GM19239 (cell line): ENCODE data around the gene ARID4B.
"Not testable (repeated sequence)": the region's sequence is repeated elsewhere in the genome, so short reads cannot be mapped to it uniquely, and the experiment has no call there.

ENCODE experiments used
- DNase-seq: peaks from one replicate; pipeline ENCODE4 v3.0.0; 2011; ENCODE audit warnings: low spot score; ENCODE audit not compliant: insufficient read length
- FAIRE-seq: peaks from 2 replicates; lab custom pipeline; 2011; peaks lifted over from hg19 to GRCh38; lab: Jason Lieb, UNC

The ARID4B gene

DNA sequence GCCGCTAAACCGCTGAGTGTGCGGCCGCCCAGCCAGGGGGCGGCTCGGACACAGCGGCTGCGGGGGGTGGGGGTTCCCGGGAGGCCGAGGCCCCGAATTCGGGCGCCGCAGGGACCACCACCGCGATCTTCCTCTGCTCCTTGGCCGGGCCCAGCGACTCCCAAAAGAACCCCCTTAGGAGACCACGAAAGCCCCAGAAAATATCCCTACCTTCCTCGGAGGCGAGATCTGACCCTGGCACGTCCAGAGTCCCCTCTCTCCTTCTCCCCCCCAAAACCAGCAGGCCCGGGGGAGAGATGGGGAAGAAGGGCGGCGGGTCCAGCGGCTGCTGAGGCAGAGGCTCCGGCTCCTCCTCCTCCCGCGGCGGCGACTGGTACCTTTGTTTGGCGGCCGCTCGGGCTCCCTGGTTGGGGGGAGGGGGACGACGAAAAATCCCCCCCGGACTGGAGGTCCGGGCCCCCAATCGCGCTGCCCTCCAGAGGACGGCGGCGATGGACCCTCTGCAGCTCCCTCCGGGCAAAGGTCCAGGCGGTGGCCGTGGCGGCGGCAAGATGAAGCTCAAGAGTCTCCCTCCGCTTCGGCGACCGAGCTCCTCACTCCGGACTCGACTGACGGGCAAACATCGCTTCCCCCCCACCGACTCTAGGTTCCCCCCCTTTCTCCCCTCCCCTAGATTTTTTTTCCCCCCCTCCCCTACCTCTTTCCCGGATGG is at the start of gene ARID4B:
ARID4B (minus strand) TSS at position 621 of the 712 bp plus-strand sequence. CDS start 1,260 bp downstream, outside the sequence.
- DNase-seq, result peak; percentile 76
- no peak for FAIRE-seq

DNA sequence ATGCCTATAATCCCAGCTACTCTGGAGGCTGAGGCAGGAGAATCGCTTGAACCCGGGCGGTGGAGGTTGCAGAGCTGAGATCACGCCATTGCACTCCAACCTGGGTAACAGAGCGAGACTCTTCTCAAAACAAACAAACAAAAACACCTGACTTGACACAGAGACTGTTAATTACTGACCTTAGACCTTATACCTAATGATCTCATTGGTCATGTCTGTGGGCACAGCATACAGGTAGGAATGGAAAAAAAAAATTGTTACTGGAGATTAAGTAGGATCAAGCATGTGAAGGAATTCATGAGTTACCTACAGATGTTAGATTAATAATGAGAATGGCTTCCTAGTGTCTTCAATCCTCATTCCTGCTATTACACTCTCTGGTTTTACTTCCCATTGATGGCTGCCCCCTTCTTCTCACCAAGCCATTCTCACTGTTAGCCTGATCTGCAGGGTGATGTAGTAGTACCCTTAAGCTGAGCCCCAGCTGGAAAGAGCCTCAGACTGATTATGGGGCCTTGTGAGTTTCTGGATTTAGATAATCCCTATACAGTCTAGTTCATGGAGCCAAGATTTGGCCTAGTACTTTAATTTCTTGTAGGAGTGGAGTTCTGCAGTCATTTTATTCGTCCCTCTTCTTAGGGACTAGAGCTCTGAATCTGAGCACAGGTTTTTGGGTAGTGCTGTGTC is 48.1 kb upstream of the ARID4B start:
- FAIRE-seq, result no peak

DNA sequence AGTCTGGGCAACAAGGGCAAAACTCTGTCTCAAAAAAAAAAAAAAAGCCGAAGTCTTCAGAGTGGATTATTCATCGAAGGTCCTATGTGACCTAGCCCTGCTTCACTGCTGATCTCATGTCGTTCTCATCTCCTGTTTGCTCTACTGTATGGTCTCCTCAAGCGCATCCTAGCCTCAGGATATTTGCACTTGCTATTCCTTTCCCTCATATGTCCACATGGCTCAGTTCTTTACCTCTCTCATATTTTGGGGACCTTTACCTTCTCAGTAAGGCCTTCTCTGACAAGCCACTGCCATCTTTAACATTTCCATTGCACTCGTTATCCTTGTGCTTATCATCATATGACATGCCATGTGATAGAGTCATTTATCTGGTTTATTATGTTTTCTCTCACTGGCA is 41.8 kb upstream of the ARID4B start:
- DNase-seq, result no peak
- no peak for FAIRE-seq

More for the DNA sequence above, 48.1 kb upstream of the ARID4B start:
- DNase-seq, result no peak

DNA sequence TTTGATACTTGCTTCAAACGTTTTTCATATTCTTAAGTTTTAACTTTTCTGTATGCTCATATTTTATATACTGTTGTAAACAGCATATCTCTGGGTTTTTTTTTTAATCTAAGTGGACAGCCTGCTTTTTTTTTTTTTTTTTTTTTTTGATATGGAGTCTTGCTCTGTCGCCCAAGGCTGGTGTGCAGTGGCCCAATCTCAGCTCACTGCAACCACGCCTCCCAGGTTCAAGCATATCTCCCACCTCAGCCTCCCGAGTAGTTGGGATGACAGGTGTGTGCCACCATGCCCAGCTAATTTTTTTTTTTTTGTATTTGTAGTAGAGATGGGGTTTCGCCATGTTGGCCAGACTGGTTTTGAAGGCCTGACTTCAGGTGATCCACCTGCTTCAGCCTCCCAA is 40.4 kb upstream of the ARID4B start:
- no peak for FAIRE-seq
- no peak for DNase-seq

DNA sequence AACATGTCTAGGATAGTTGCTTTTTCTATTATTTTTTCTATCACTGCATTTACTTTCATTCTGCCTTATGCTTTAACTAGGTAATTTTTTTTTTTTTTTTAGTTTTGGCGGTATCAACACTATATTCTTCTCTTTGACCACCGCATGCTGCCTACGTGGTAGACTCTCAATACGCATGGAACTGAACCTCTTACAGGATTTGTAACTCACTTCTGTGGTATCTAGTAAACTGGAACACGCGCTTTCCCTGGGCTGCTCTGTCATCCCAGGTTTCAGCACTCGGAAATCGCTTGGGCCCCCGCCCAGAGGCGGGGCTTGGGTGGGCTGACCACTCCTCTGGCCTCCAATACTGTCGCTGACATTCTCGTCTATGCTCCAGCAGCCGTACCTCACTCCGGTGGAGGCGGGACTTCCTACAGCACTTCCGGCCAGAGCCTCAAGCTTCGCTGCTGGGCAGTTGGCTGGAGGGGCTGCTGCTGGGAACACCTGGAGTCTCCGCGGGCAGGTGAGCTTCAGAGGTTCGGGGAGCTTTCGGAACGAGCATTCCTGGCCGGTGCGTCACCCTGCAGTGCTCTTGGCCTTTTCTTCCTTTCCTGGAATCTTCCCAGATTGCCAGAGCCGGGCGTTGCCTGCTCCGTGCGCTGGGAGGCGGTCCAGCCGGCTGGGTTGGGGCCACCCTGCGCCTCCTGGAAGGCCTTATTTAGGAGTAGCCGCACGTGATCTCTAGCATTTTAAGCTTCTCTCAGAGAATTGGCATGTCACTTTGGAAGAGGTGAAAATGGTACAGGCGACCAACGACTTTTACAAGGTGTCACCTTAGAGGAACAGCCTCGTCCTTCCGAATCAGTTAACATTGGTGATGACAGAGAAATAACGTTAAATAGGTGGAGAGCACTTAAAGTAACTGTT is 39.3 kb upstream of the ARID4B start, which contains the start of gene TBCE:
TBCE (plus strand) TSS at position 428 of the 909 bp plus-strand sequence. CDS start 12,623 bp downstream, outside the sequence.
- FAIRE-seq, result peak; percentile 99

GRCh38 chr1:235366286-235366685 is 38.3 kb upstream of the ARID4B start:
- DNase-seq (no peak), FAIRE-seq (no peak)

More for the DNA sequence above, 39.3 kb upstream of the ARID4B start, which contains the start of gene TBCE:
- DNase-seq, result peak; percentile 96

GRCh38 chr1:235364189-235364588 is 36.2 kb upstream of the ARID4B start:
- not testable (repeated sequence) for FAIRE-seq, DNase-seq

GRCh38 chr1:235358899-235359298 is 30.9 kb upstream of the ARID4B start:
- FAIRE-seq (no peak), DNase-seq (no peak)

DNA sequence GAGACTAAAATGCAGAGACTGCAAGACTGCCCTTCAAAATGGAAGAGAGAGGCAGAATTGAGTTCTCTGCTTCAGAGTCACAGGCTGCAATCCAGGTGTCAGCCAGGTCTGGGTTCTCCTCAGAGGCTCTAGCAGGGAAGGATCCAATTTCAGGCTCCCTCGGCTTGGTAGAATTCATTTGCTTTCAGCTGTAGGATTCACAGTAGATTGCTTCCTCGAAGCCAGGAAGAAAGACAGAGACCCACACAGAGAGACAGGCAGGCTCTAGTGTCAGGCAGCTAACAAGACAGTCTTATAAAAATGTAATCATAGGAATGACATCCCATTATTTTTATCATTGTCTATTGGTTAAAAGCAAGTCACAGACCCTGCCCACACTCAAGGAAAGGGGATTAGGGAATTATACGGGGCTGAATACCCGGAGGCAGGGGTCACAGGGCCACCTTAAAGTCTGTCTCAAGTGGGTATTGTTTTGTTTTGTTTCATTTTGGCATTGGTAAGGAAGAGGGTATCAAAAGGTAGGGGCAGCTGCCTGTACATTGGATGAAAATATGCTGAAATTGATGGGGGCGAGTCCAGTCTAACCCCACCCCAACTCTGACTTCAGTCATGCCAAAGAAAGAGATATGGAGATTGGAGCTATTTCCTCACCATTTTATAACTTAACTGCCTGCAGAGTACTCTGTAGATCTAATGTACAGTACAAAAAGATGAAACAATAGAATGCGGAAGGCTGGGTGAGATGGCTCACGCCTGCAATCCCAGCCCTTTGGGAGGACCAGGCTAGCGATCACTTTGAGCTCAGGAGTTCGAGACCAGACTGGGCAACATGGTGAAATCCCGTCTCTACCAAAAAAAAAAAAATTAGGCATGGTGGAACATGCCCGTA is 29.8 kb upstream of the ARID4B start:
- FAIRE-seq, result no peak
- DNase-seq, result no peak

DNA sequence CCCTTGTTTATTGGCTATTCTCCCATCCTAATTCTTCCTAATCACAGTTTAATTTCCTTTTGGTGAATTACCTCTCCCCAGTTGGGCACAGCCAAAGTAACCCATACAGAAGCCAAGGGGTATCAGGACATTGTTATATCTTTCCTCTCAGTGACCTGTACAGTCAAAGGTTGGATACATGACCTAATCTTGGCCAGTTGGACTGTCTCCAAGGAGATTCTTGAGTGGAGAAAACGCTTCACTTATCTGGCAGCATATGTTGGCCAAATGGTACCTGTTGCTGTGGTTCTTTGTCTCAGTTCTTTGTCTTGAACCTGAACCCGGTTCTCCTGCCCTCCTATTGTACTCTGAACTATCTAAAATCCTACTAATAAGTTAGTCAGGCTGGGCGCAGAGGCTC is 23.9 kb upstream of the ARID4B start:
- FAIRE-seq, result no peak
- DNase-seq, result no peak

DNA sequence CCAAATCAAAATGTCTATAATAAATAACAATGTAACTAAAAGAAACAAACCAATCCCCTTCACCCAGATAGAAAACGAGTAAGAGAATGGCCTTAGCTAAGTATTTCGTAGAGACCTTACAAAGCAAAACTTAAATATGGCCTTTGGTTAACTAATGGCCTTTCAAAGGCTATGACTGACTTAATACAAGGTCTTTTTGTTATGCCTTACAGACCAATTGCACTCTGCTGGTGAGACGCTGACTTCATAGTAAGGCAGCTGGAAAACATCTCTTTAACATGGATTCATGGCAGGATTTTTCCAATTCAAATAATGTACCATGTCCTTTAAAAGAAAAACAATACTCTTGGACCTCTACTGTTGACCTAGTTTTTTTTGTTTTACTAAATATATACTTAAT is 23.5 kb upstream of the ARID4B start:
- FAIRE-seq (no peak), DNase-seq (no peak)

DNA sequence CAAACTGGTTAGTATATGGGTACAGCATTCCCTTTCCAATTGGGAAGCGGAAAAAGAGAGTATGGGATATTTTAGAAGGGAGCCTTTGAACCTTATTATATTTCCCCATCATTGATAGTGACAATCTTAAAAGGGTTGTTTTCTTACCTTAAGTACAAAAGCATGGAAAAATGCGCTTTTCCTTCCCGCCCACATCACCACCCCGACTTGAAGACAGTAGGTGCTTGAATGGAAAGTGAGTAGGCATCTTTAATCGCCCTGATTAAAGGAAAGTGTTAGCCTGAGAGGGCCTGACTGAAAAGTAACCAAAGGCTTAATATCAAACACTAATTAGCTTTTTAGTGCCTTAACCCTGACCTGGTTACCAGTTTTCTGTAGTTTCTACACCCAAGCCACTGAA is 15.7 kb upstream of the ARID4B start:
- DNase-seq (no peak), FAIRE-seq (no peak)

- no peak for FAIRE-seq
Observed at GRCh38 chr1:235342471-235342870, 14.5 kb upstream of the ARID4B start.

GRCh38 chr1:235342039-235342438 is 14.1 kb upstream of the ARID4B start:
- no peak for DNase-seq
- FAIRE-seq, result no peak

More at GRCh38 chr1:235342471-235342870, 14.5 kb upstream of the ARID4B start:
- DNase-seq, result no peak

DNA sequence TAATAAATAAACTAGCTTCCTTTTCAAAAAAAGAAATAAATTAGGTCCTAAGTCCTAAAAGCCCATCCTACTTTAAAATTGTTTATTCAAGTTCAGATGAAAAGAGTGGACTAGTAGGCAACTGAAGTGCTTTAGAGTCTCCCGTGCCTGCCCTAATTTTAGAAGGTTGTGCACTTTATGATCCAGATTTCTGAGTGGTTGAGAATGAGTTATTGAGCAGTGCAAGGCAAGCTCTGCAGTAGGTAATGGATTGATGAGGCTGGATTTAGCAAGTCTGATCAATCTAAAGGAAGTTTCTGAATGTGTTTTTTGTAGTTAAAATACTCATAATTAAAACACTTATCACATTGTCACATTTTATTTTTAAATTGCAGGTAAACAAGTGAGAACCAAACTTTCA is 13.4 kb upstream of the ARID4B start:
- DNase-seq (no peak), FAIRE-seq (no peak)

- FAIRE-seq (no peak), DNase-seq (no peak)
Observed at GRCh38 chr1:235339746-235340145, 11.8 kb upstream of the ARID4B start.

DNA sequence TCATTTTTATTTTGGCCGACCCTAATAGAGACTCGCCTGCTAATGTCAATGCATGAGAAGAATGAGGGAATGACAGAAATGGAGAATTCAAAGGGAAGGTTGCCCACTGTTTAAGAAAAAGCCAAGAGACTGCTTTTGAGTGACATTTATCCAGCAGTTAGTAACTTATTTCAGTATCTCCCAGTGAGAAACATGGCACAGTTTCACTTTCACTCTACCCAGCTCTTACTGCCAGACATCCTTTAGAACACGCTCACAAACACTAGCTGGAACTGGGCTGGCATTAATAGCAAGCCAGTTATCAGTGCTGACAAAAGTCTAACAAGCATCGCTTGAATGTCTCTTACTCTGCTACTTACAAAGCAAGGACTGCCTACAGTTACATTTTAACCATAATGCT is 8.9 kb upstream of the ARID4B start:
- FAIRE-seq (peak; percentile 70), DNase-seq (no peak)

DNA sequence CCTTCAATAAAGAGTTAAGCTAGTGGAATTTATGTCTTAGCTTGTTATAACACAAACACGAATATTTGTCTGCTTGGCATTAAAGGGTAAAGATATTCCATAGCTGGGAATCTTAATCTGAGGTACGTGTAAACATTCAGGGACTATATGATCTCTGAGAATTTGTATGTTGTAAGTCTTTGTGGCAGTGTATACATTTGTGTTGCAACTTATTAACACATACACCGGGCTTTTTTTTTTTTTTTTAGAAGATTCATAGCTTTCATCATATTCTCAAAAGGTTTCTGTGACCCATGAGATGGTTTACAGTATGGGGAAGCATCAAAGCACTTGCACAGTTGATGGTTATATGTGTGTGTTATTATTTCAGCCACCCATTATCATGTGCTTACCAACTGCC is 3.4 kb upstream of the ARID4B start:
- no peak for FAIRE-seq
- DNase-seq, result no peak

- FAIRE-seq, result no peak
- no peak for DNase-seq
Observed at GRCh38 chr1:235330918-235331285, 2.9 kb upstream of the ARID4B start.
